NCI-H2081 (cell line): Measurements from ENCODE around the gene NABP2.
"Not testable (repeated sequence)": the region's sequence is repeated elsewhere in the genome, so short reads cannot be mapped to it uniquely, and the experiment has no call there.

Experiments
- DNase-seq, 2 experiments: peaks; one replicate each; lab custom pipeline; 2025; lab: John Stamatoyannopoulos, UW

NABP2 gene

DNA sequence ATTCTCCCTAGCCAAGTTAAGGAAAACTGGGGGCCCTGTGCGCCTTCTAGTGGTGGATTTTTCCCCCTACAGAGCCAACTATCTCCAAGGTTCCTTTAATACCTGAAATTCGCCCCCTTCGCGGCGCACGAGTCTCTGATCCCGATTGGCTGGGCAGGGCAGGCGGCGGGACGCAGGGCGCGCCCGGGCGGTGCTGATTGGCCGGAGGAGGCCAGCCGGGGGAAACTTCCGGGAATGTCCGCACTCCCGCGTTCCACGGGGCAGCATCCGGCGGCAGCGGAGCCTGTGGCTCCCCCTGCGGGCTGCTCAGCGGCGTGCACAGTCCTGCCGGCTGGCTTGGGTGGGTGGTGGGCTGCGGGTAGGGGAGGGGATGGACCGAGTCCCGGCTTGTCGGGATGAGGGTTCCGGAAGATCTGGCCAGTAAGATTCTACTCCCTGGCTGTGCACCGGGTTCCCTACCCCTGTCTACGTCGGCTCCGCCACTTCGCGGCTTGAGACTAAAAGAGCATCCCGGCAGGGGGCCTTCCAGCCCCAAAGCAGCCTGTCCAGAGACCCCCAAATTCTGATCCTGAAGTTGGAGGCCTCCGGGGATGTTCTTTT lies at the start of gene NABP2:
Gene NABP2 (plus strand): TSS at position 241 of the 600 bp plus-strand sequence. CDS start 515 bp downstream, outside the sequence.
- peak; percentile 97 for DNase-seq

DNA sequence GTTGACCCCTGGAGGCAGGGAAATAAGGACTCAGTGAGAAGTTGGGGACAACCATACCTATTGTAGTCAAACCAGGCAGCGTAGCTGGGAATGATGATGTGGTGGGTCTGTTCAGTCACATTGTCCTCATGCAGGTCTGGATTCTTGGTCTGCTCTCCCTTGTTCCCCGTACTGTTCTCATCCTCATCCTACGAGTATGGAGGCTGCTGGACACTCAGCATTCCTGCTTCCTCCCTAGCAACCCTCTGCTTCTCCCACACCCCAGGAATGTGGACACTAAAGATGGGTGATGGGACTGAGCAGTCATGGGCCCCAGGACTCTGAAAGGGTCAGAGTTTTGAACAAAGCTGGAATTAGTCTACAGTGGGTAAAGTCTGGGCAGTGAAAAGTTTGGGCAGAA lies 45.8 kb upstream of the NABP2 start:
- DNase-seq: no peak

DNA sequence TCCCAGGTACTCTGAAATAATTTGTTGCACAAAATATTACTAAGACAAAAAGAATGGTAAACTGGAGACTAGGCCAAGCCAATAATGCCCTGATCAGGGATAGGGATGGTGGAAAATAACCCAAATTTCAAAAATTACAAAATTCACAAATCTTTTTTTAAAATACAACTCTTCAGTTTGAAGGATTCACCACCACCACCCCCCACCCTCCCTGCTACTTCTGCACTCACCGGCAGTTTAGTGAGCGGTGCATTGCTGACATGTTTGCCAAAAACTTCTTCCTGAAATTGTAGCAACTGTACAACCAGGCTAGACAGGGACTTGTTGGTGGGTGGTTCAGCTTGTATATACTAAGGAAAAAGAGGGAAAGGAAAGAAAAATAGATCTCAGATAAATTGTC lies 37.2 kb upstream of the NABP2 start:
- no peak for DNase-seq

DNA sequence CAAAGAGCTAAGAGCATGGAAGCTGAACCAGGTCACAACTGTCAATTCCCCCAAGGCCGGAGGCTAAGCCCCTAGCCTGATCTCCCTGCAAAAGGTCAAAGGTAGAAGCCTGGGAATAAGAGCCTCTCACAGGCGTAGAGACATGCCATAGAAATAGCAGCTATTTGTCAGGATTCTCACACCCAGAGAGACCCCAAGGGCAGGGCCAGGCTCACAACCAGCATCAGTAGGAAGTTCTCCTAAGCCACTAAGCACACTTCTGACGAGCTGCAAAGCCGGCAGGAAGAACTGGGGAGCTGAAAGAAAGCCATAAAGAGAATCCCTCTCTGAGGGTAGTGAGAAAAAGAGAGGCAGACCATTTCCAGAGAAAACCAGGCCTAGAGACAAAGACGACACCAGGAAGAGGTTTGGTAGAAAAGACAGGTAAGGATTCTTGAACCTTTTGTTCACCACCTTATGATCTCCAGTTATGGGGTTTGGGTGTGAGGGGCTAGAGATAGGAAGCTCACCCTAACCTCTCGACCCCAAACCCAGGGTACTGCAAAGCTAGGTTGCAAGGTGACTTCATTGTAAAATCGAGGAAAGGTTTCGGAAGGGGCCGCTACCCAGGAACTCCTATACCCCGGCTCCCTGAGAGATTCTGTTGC lies 35.9 kb upstream of the NABP2 start:
- no peak for DNase-seq

GRCh38 chr12:56188778-56189098 lies 35.4 kb upstream of the NABP2 start:
- DNase-seq: peak in 1 of 2 experiments; percentile 29

GRCh38 chr12:56189099-56189917 lies 34.8 kb upstream of the NABP2 start, which contains the start of gene SMARCC2:
TSS of gene SMARCC2 (minus strand) at chr12:56189483. CDS start at chr12:56189461, 22 bp downstream.
- peak; percentile 84 to 86 for DNase-seq

DNA sequence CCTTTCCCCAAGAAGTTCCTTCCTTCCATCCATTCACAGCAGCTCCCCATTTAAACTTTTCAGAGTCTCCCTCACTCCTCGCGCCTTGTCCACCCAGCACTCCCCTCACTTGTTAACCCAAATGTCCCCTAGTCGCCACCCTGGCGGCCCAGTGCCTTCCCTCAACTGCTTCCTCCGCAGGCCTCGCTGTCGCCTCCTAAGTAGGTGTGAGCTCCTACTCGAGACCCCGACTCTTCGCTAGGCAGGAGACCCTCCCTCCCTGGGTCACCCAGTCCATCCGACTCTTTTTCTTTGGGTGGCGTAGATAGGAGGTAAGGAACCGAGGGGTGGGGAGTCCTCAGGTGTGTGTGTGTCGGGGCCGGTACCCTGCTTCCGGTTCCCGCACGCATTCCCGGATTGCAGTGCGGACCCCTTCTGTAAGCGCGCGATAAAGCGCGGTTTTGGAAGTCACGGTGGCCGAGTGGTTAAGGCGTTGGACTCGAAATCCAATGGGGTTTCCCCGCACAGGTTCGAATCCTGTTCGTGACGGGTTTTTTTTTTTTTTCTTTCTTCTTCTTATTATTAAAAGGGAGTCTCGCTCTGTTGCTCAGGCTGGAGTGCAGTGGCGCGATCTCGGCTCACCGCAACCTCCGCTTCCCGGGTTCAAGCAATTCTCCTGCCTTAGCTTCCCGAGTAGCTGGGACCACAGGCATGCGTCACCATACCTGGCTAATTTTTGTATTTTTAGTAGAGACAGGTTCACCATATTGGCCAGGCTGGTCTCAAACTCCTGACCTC lies 34.0 kb upstream of the NABP2 start:
- peak; percentile 89 to 91 for DNase-seq

DNA sequence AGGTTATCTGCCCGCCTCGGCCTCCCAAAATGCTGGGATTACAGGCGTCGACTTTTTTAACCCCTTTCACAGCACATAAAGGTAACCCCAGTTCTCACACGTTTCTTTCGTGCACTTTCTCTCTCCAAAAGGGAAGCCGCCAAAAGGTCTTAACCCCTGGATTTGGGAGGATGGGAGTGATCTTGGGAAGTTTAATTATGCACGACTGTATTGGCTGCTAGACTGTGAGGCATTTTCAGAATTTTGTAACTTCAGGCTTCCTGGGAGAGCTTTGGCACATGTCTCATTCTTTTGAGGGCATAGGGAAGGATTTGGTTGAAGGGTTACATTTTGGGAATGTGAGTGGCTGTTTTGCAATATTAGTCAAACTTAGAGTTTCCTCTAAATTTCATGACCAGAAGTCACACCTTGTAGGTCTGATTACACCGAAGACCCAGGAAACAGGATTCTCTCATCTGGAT lies 33.4 kb upstream of the NABP2 start:
- no peak for DNase-seq

DNA sequence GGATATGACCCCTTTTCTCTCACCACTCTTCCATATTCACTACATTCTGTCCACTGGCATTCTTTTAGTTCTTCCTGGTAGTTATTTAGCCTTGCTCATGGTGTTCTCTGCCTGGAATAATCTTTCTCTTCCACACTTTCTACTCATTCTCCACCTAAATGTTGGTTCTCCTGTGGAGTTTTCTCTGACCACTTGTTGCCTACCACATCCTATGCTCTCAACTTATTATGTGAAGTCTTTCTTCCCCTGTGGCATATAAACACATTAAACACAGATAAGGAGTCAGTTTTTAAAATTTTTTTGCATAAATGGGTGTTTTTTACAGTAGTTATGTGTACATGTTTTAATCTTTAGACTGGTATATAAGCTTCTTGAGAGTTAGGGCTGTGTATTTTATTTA lies 31.6 kb upstream of the NABP2 start:
- no peak for DNase-seq

DNA sequence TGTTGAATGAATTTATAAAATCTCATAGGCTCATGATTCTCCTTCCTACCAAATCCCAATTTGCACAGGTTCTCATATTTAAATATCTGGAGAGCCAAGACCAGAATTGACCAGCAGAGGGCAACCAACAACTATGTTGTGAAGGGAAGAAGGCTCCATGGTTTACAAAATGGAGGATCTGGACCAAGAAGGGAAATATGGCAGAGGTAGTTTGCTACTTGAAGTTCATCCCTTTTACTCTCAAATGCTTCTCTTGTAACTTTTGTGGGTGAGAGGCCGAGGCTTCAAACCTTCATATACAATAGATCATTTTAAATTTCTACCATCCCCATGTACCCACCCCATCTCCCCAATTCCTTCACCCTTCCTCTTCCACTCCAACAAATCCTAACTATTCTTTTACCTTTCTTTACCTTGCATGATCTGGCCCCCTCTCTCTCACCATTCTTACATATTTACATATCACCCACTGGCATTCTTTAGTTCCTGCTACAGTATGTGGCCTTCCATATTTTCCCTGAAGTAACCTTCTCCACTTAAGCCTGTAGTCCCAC lies 31.0 kb upstream of the NABP2 start:
- DNase-seq: peak; percentile 86 to 92

DNA sequence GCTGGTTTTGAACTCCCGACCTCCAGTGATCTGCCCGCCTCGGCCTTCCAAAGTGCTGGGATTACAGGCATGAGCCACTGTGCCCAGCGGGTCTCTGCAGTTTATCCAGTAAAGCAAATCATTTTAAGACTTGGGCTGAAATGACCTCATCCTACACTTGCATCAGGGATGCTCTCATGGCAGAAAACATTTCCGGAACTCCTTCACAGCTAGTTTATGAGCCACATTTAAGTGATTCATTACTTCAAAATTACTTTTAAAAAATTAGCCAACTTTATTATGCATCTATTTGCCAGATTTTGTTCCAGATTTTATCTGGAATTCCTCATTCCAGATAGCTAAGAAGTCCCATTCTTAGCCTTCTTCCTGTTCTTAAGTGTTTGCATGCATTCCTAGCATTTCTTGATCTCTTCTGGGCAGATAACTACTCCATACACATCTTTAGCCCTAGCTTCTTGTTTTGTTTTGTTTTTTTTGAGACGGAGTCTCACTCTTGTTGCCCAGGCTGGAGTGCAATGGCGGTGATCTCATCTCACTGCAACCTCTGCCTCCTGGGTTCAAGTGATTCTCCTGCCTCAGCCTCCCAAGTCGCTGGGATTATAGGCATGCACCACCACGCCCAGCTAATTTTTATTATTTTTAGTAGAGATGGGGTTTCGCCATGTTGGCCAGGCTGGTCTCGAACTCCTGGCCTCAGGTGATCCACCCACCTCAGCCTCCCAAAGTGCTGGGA lies 27.2 kb upstream of the NABP2 start:
- not testable (repeated sequence) for DNase-seq

- DNase-seq: no peak
Measured at GRCh38 chr12:56197921-56198635, 26.1 kb upstream of the NABP2 start.

GRCh38 chr12:56198836-56199235 lies 25.3 kb upstream of the NABP2 start:
- DNase-seq: no peak

- no peak for DNase-seq
Measured at GRCh38 chr12:56202366-56202765, 21.8 kb upstream of the NABP2 start.

DNA sequence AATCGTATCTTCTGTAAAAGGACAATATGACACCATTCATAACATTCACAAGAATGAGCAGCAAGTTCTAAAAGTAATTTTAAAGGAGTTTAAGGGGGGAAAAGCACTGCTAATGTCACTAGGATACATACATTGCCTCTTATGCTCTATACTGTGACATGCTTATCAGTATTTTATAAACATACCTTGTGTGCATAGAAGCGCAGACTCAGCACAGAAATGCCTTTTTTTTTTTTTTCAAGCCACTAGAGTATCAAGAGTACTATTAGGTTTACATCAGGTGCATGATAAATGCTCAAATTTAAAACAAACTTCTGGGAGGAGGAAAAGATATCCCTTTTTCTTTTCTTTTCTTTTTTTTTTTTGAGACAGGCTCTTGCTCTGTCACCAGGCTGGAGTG lies 21.3 kb upstream of the NABP2 start:
- DNase-seq: no peak

DNA sequence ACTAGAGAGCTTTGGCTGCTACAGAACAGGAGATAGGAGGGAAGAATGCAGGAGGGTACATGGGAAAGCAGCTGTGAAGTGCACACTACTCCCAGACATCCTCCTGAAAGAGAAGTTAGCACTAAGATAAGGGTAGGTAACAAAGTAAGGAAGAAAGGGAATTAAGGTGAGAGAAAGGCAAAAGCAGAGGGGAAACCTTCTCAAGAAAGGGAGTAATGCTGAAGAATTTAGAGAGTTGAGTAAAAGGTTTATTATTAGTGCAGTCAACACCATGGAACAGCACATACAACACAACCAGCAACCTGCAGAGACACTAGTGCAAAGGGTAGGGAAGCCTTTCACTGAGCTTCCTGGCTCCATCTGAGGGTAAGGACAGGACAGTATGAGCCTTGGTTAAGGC lies 19.9 kb upstream of the NABP2 start:
- DNase-seq: no peak

DNA sequence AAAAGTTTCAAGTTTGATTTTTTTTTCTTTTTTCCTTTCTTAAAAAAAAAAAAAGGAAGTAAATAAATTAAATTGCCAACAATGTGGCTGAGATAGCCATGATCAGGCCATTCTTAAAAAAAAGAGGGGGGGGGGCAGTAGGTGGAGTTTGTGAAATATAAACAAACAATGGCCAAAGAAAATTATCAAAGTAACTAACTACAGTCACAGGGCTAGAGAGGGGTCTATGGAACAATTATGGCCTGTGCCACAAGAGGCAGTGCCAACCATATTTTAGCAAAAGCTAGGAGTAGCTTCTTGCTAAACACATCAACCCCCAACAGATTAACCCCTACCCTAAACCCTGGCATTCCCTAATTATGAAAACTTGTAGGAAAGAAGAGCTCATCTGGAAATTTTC lies 18.7 kb upstream of the NABP2 start:
- no peak for DNase-seq

DNA sequence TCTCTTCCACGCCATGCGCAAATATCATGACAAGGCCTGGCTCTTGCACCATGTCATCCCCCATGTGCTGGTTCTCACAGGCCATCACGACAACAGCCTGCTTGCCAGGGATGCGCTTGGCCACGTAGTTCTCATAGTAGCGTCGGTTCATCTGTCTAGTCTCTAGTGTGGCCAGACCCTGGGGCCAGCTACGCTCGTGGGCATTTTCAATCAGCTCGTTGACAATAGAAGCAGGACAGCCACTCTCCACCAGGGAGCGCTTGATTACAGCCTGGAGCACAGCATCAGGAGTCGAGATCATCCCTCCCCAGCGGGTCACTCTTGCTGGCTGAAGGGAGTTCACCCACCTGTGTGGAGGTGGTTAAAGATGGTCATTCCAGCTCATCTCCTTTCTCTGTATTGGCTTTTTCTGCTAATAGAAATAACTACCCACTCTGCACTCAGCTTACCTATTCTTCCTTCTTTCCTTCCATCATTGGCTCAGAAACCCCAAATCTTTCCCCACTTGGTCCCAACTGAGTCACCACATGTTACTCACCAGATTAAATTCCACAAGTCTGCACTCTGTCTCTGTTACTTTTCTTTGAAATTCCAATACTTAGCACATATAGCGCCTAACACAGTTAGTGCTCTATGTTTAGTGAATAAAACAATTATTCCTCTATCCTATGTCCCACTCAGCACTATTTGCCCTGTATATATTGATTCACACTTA lies 17.5 kb upstream of the NABP2 start:
- peak; percentile 6 to 8 for DNase-seq

- DNase-seq: no peak
Measured at GRCh38 chr12:56208006-56208405, 16.1 kb upstream of the NABP2 start.

DNA sequence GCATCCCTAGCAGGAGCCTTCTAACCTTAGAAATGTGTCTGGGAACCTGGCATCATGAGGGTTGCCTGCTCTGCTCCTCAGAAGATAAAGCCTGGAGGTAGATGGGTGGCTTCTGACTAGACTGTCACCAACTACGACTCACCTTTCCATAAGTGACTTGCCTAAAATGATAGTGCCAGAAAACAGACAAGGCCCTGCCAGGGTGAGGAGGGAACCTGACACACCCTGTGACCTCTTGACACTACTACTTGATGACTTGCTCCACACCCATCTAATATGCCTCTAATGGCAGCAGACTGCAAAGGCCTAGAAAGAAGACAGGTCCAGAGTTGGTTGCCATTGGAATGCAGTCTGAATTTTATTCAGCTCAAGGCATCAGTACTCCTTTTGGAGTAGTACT lies 11.8 kb upstream of the NABP2 start:
- no peak for DNase-seq
